Measurements from ENCODE around the gene CWC27.

CWC27 gene

DNA sequence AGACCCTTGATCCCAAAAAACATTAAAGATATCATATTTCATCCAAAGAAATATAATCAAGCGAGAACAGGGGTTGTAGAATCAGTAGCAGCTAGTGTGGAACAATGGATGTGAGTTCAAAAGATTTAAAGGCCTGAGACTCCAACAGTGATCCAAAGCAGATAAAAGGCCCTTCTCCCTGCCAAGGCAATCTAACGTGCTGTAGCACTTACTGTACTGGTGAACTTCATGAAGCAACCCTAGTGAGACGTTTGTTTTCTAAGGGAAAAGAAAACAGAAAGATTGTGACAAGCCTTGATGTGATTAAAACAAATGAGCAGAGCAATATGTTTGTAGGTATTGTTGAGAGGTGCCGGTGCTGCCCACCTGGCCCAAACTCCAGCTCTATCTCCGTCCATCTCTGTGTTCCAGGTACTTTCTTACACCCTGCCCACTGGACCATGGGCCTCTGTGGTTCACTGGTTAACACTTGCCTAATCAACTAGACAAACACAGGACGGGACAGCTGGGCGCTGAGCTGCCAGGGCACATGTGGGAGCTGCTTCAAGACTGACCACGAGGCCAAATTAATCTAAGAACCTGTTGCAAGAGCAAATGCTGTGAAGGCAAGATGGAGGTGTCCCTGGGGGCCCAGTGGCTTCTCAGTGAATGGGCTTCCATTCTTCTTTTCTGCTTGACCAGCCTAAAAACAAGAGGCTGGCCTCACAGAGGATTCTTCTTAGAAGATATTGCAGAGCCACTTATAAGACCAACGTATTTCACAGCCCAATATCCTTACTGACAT is 265.5 kb downstream of the CWC27 start:
- Histone ChIP-seq H3K27ac (peak overlapping the region; percentile 93), H3K36me3 (replicated peaks) (no peaks in the 10 kb centered on the region), H3K27me3 (replicated peaks) (no peaks in the 10 kb centered on the region), H3K4me3 (ENCODE audit: low read depth, low read length) (no peak overlapping the region)
- TF ChIP-seq, protein P1, sequence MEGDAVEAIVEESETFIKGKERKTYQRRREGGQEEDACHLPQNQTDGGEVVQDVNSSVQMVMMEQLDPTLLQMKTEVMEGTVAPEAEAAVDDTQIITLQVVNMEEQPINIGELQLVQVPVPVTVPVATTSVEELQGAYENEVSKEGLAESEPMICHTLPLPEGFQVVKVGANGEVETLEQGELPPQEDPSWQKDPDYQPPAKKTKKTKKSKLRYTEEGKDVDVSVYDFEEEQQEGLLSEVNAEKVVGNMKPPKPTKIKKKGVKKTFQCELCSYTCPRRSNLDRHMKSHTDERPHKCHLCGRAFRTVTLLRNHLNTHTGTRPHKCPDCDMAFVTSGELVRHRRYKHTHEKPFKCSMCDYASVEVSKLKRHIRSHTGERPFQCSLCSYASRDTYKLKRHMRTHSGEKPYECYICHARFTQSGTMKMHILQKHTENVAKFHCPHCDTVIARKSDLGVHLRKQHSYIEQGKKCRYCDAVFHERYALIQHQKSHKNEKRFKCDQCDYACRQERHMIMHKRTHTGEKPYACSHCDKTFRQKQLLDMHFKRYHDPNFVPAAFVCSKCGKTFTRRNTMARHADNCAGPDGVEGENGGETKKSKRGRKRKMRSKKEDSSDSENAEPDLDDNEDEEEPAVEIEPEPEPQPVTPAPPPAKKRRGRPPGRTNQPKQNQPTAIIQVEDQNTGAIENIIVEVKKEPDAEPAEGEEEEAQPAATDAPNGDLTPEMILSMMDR (IDR thresholded peaks at IDR 0.05; ENCODE audit: low read depth, low read length, missing control alignments) = no peak
- no peak for DNase-seq
- in situ Hi-C loops (cut with HindIII; ENCODE audit: low pct_ligation_motif_present, low sequenced_read_pairs) = no loop called here

DNA sequence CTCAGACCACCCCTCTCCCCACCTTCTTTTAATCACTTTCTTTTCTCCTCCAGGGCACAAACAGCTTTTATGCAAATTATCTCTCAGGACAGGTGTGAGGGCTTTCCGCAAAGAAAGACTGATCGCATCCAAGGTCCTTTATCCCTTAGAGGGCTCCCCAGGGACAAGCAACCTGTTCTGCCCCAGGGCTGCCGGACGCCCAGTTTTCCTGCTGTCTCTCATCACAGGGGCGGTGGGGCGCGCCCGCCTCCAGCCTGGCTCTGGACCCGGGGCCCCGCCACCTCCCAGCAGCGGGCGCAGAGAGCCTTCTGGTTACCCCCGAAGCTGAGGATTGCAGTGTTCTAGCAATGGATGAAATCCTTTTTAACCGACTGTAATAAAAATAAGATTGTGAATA is 266.1 kb downstream of the CWC27 start:
- in situ Hi-C loops (cut with HindIII; ENCODE audit: low pct_ligation_motif_present, low sequenced_read_pairs) = no loop called here
- H3K4me3 ChIP-seq (ENCODE audit: low read depth, low read length) = no peak overlapping the region
- TF ChIP-seq, protein P1 (IDR thresholded peaks at IDR 0.05; ENCODE audit: low read depth, low read length, missing control alignments) = no peak
- DNase-seq = no peak
- no peaks in the 10 kb centered on the region for H3K36me3 ChIP-seq (replicated peaks)
- peak overlapping the region; percentile 93 for H3K27ac ChIP-seq
- H3K27me3 ChIP-seq (replicated peaks) = no peaks in the 10 kb centered on the region

DNA sequence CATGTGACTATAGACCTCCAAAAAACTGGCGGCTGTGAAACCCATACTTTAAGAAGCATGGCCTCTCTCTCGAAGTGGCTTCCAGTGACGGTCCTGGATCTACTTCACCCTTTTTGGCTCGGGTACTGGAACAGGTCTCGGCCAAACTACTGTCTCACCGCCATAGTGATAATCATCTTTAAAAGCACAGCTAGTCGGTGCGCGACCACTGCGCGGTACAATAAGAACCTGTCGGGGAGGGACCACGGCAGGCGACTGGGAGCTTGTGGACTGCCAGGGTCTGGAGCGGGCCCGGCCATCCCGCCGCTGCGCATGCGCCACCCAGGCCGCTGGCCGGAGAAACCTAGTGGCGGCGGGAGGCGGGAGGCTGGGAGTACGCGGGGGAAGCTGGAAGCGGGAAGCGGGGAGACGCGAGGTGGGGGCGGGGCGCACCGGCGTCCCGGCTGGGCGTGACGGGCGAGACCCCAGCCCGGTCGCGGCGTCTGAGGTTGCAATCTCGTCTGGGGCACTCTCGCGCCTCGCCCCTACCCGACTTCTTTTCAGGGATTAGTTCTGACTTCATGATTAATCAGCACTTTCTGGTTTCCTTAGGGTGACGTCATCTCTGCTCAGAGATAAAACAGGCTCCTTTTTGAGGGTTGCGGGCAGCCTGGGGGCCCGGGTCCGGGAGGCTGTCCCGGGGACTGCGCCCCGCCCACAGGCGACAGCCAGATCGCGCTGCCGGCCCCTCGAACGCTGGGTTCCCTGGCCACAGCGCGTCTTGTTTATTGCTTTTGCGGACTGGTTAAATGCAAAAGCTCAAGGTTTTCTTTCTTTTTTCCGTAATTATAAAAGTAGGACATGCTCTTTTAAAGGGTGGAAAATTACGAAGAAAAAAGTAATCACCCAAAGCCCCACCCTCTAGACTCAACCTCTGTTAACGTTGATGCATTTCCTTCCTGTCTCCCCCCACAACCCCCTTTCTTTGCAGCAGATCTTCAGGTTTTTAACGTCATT is 266.8 kb downstream of the CWC27 start:
- TF ChIP-seq, protein P1 (IDR thresholded peaks at IDR 0.05; ENCODE audit: low read depth, low read length, missing control alignments) = no peak
- Histone ChIP-seq H3K27me3 (replicated peaks) (no peaks in the 10 kb centered on the region), H3K4me3 (ENCODE audit: low read depth, low read length) (peak overlapping the region; percentile 53), H3K36me3 (replicated peaks) (no peaks in the 10 kb centered on the region), H3K27ac (peak overlapping the region; percentile 93)
- in situ Hi-C loops (cut with HindIII; ENCODE audit: low pct_ligation_motif_present, low sequenced_read_pairs) = no loop called here
- peak; percentile 95 for DNase-seq

DNA sequence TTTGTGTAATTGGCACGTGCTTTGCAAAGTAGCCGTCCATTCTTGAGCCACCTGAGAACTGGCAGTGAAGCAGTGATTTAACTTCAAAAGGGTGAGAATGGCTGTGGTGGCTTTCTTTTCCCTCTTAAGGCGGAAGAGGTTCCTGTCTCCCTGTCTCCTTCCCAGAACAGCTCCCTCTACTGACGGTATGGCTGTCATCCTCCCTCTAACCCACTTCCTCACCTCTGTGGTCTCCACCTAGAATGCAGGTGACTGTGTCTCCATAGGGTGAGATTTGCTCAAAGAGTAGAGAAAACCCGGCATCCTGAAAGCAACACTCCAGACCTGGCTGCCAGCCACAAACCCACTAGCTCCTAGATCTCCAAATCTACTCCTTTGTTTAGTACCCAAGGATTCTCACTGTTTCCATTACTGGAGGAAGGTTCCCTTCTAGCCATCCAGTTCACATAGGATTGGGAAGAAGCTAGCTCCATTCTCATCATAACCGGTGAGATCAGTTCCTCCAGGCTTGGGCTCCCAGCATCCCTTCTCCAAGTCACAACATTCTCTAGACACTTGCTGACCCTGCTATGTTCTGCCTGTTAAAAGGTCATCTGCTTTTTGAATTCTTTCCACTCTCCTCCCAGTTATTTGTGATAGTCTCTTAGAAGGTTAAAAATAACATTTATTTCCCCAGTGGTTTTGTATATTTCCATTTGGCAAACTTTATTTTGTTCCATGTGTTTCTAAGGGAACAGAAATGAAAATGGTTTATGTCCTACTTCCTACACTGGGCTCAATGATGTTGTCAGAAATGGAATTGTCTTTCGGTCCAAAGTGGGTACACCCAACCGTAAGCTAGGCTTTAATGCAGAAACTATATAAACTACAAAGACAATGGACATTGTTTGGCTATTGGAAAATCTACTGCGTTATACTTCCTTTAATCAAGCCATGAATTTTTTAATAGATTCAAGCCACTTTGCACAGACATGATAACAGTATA is 269.4 kb downstream of the CWC27 start:
- H3K27me3 ChIP-seq (replicated peaks) = no peaks in the 10 kb centered on the region
- TF ChIP-seq, protein P1 (IDR thresholded peaks at IDR 0.05; ENCODE audit: low read depth, low read length, missing control alignments) = peak; percentile 62
- DNase-seq = no peak
- H3K27ac ChIP-seq = no peak overlapping the region
- in situ Hi-C loops (cut with HindIII; ENCODE audit: low pct_ligation_motif_present, low sequenced_read_pairs) = no loop called here
- H3K4me3 ChIP-seq (ENCODE audit: low read depth, low read length) = no peak overlapping the region
- no peaks in the 10 kb centered on the region for H3K36me3 ChIP-seq (replicated peaks)

Data from brain microvascular endothelial cell (primary cell).